HepG2 (cell line): ENCODE results near the gene TMEM121. TPM values are rescaled to one million over a fixed set of nuclear protein-coding genes. Genes with fewer than 3 reads are reported as not detected.

Source experiments
- GFI1 ChIP-seq: sonication (generic); formaldehyde crosslinking; IDR thresholded peaks from 2 replicates; pipeline ENCODE4 v1.5.0; 2020; ENCODE audit warnings: missing genetic modification reagents, mild to moderate bottlenecking, borderline replicate concordance
- HMGXB4 ChIP-seq, 2 experiments: sonication (generic) in 1 of 2; formaldehyde crosslinking in 1 of 2; IDR thresholded peaks; 2 replicates each; pipeline versions ENCODE4 v1.4.0 to v1.6.1; 2018 to 2020; ENCODE audit warnings: missing genetic modification reagents in 2 of 2, borderline replicate concordance in 1 of 2, low read depth in 1 of 2, mild to moderate bottlenecking in 1 of 2, missing biosample characterization in 1 of 2
- KDM2A ChIP-seq: sonication (generic); formaldehyde crosslinking; IDR thresholded peaks from 2 replicates; pipeline ENCODE4 v1.4.0; 2020; ENCODE audit warnings: low read depth, missing genetic modification reagents, borderline replicate concordance
- ZC3H4 ChIP-seq: sonication (generic); formaldehyde crosslinking; IDR thresholded peaks from 2 replicates; pipeline ENCODE4 v1.4.0; 2020; ENCODE audit warnings: missing genetic modification reagents, borderline replicate concordance
- ZNF841 ChIP-seq: sonication (generic); formaldehyde crosslinking; IDR thresholded peaks from 2 replicates; pipeline ENCODE4 v1.8.1; 2023; ENCODE audit warnings: missing genetic modification reagents, borderline replicate concordance
- polyA plus RNA-seq, 8 experiments: library from polyadenylated mRNA; depleted of rRNA in 3 of 8; stranded (reverse) in 7 of 8; unstranded in 1 of 8; fragments of >200 nt; fragmentation: Illumina TruSeq in 4 of 8; extraction: Trizol in 4 of 8; gene quantifications; 2 replicates each; pipeline versions ENCODE4 v1.2.1 to v1.2.3, GENCODE V29; 2011 to 2016; ENCODE audit warnings: low read depth in 4 of 8, missing spikeins in 1 of 8, mixed read lengths in 1 of 8; ENCODE audit not compliant: insufficient read depth in 1 of 8
- total RNA-seq, 5 experiments: library from RNA; depleted of rRNA; stranded (reverse); fragments of >200 nt; fragmentation: Illumina TruSeq; extraction: Trizol; gene quantifications; 2 replicates each; pipeline ENCODE4 v1.2.3, GENCODE V29; 2016; ENCODE audit warnings: low read depth in 1 of 5
- TF ChIP-seq, protein P1 (sequence below): sonication (generic); formaldehyde crosslinking; IDR thresholded peaks from 2 replicates; pipeline ENCODE4 v1.4.0; 2020; ENCODE audit warnings: mild to moderate bottlenecking, missing genetic modification reagents
- TF ChIP-seq, protein P2 (sequence below): sonication (generic); formaldehyde crosslinking; IDR thresholded peaks from 2 replicates; pipeline ENCODE4 v1.5.0; 2020; ENCODE audit warnings: missing genetic modification reagents

TMEM121 gene
- total and polyA plus RNA-seq, 2 of the 13 experiments (the other 11 are each of a cell fraction or from before 2014, with no cell fraction given): 6.6 to 19.0 TPM

- TF ChIP-seq, protein P1, sequence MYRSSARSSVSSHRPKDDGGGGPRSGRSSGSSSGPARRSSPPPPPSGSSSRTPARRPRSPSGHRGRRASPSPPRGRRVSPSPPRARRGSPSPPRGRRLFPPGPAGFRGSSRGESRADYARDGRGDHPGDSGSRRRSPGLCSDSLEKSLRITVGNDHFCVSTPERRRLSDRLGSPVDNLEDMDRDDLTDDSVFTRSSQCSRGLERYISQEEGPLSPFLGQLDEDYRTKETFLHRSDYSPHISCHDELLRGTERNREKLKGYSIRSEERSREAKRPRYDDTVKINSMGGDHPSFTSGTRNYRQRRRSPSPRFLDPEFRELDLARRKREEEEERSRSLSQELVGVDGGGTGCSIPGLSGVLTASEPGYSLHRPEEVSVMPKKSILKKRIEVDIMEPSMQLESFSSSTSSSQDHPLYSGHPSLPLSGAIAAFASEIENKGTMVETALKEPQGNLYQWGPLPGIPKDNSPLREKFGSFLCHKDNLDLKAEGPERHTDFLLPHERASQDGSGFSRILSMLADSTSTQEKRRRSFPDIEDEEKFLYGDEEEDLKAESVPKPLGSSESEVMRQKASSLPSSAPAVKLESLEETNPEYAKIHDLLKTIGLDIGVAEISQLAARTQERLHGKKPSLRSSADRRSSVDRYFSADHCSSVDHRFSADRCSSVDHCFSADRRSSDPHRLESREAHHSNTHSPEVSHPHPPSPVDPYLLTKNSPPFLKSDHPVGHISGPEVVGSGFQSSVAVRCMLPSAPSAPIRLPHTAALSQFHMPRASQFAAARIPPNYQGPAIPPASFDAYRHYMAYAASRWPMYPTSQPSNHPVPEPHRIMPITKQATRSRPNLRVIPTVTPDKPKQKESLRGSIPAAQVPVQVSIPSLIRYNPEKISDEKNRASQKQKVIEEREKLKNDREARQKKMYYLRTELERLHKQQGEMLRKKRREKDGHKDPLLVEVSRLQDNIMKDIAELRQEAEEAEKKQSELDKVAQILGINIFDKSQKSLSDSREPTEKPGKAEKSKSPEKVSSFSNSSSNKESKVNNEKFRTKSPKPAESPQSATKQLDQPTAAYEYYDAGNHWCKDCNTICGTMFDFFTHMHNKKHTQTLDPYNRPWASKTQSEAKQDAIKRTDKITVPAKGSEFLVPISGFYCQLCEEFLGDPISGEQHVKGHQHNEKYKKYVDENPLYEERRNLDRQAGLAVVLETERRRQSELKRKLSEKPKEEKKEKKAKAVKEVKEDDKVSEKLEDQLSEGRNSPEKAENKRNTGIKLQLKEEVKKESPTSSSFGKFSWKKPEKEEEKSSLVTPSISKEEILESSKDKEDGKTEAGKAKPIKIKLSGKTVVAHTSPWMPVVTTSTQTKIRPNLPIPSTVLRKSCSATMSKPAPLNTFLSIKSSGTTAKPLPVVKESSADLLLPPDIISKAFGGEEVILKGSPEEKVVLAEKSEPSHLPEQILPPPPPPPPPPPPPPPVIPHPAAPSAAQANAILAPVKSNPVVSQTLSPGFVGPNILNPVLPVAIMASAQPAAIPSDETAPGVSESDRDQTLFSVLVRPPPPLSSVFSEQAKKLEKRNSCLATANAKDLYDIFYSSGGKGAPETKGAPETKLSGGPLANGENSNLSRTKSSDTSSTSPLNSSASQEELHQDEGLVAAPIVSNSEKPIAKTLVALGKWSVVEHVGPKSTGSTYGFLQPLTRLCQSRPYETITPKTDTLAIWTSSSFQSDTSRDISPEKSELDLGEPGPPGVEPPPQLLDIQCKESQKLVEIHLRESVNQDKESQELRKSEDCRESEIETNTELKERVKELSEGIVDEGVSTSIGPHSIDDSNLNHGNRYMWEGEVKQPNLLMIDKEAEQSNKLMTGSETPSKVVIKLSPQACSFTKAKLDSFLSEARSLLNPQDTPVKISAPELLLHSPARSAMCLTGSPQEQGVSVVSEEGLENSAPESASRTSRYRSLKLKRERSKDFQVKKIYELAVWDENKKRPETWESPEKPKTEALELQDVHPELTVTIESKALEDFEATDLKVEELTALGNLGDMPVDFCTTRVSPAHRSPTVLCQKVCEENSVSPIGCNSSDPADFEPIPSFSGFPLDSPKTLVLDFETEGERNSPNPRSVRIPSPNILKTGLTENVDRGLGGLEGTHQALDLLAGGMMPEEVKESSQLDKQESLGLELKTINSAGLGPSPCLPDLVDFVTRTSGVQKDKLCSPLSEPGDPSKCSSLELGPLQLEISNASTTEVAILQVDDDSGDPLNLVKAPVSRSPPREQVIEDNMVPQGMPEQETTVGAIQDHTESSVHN (CRISPR knock-in tag): no peak
- TF ChIP-seq, protein P2, sequence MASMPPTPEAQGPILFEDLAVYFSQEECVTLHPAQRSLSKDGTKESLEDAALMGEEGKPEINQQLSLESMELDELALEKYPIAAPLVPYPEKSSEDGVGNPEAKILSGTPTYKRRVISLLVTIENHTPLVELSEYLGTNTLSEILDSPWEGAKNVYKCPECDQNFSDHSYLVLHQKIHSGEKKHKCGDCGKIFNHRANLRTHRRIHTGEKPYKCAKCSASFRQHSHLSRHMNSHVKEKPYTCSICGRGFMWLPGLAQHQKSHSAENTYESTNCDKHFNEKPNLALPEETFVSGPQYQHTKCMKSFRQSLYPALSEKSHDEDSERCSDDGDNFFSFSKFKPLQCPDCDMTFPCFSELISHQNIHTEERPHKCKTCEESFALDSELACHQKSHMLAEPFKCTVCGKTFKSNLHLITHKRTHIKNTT (CRISPR knock-in tag): no peak
- TF ChIP-seq HMGXB4 (CRISPR knock-in tag; IDR thresholded peaks at IDR 0.05; ENCODE audit: borderline replicate concordance in 1 of 2, low read depth in 1 of 2) (peak in 1 of 2 experiments; percentile 40; a peak in 3 of 4 replicates), GFI1 (CRISPR knock-in tag) (no peak), ZC3H4 (CRISPR knock-in tag) (no peak), ZNF841 (CRISPR knock-in tag) (no peak), KDM2A (CRISPR knock-in tag) (peak; percentile 59; the same call in 1 of the 2 replicates)
These were observed 38.9 kb upstream of the TMEM121 start (continued) for GRCh38 chr14:105487449-105487985.
